Adrenal gland (tissue), 12 donors: ENCODE measurements around the gene KCNMA1. TPM values are rescaled to one million over a fixed set of nuclear protein-coding genes. Genes with fewer than 3 reads are reported as not detected.

ENCODE experiments used
- DNase-seq, 7 donors: peaks; one replicate each; pipeline ENCODE4 v3.0.0-alpha.2; 2019 to 2020
- H3K27ac ChIP-seq, 5 donors: fragments of 200-600 bp; sonication (generic) in 4 of 5; 1 replicate in 3 of 5; 2 replicates in 2 of 5; pipeline versions ENCODE4 v1.5.1 to v1.8.0; 2016 to 2020; ENCODE audit warnings: mild to moderate bottlenecking in 1 of 5
- H3K27me3 ChIP-seq: fragments of 200-600 bp; 2 replicates; pipeline ENCODE4 v1.8.0; 2021
- H3K36me3 ChIP-seq, 2 donors: fragments of 200-600 bp; replicated peaks in 1 of 2; 1 replicate in 1 of 2; 2 replicates in 1 of 2; pipeline versions ENCODE4 v1.5.1 to v1.8.0; 2018 to 2022
- H3K4me1 ChIP-seq, 2 donors: fragments of 200-600 bp; replicated peaks in 1 of 2; 1 replicate in 1 of 2; 2 replicates in 1 of 2; pipeline versions ENCODE4 v1.5.1 to v1.8.0; 2018 to 2021
- H3K4me3 ChIP-seq, 4 donors: fragments of 200-600 bp; sonication (generic) in 3 of 4; one replicate each; pipeline ENCODE4 v1.5.1; 2016 to 2018
- H3K9me3 ChIP-seq, 3 donors: fragments of 200-600 bp; sonication (generic) in 1 of 3; replicated peaks in 1 of 3; 1 replicate in 2 of 3; 2 replicates in 1 of 3; pipeline versions ENCODE4 v1.5.1 to v1.8.0; 2016 to 2021
- POLR2A ChIP-seq, 2 donors: fragments of 450-650 bp; IDR thresholded peaks; one replicate each; pipeline ENCODE4 v1.6.1; 2017; ENCODE audit warnings: antibody characterized with exemption in 2 of 2, mild to moderate bottlenecking in 2 of 2, moderate library complexity in 1 of 2
- WGBS, 4 donors: extraction: QIAGEN DNeasy Blood & Tissue Kit in 2 of 4; methylation state at CpG; one replicate each; pipeline versions ENCODE4 v1.1.5 to v1.1.7; 2013 to 2017; 5-methylcytosine and 5-hydroxymethylcytosine counted together
- intact Hi-C, 2 donors: fragments of 100-400 bp; cut with DNase I; formaldehyde crosslinking; loops; one replicate each; pipeline versions ENCODE4 v1.14.1 to v1.15.0; 2022 to 2023
- polyA plus RNA-seq, 3 donors: library from polyadenylated mRNA; stranded (reverse); fragments of 200-250 nt in 2 of 3; fragments of 350-450 nt in 1 of 3; fragmentation: Illumina TruSeq in 1 of 3; extraction: RNeasy Lipid Tissue Mini Kit (QIAGEN cat#74804) in 1 of 3; gene quantifications; one replicate each; pipeline ENCODE4 v1.2.3, GENCODE V29; 2013 to 2014
- total RNA-seq, 9 donors: library from RNA; depleted of rRNA in 4 of 9; stranded (reverse); fragments of >200 nt in 4 of 9; fragments of 120-200 nt in 1 of 9; fragmentation: NEBNext Ultra II Directional in 1 of 9; extraction: Animal tissue kit (Norgen Biotek cat#: 25700) in 1 of 9; gene quantifications; one replicate each; pipeline versions ENCODE4 v1.1.0 to v1.2.4, GENCODE V29; 2013 to 2023
- TF ChIP-seq, protein P1 (sequence below), 6 experiments: fragments of 450-650 bp in 4 of 6; fragments of 200-600 bp in 2 of 6; sonication (generic) in 1 of 6; IDR thresholded peaks; 1 replicate in 5 of 6; 2 replicates in 1 of 6; pipeline versions ENCODE4 v1.5.1 to v1.8.0; 2016 to 2021; ENCODE audit warnings: antibody characterized with exemption in 6 of 6, mild to moderate bottlenecking in 2 of 6, moderate library complexity in 1 of 6
- donor health status: healthy with polysubstance abuse.
- donor health status: Bipolar disorder and iron deficiency.
- donor health status: DM: yes; HTN: yes; CAD: no.
- donor health status: DM: no; HTN: no; CAD: no.
- donor health status: DM: no; HTN: no; CAD: no.
- donor health status: DM: yes; HTN: yes; CAD: no.

The KCNMA1 gene
- total and polyA plus RNA-seq, 12 donors: 6.4 to 37.7 (median 13.4) TPM

DNA sequence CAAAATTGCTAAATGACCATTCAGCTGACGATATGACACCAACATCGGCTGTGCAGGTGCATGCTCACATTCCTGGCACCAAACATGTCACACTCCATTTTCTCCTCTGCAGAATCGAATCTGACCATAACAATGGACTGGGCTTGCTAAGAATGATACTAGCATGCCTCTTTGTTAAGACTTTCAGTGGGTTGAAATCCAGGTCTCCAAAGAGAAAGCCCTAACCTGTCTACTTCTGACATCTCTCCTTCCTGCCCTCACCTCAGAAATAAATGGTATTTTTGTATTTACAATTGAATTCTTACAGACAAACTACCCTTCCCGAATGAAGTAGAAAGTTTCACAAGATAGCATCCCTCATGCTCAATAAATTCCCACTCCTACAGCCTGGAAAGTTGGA is 373.9 kb downstream of the KCNMA1 start:
- no peak overlapping the region for H3K27ac ChIP-seq
- H3K36me3 ChIP-seq: no peaks in the 10 kb centered on the region
- H3K9me3 ChIP-seq: no peaks in the 10 kb centered on the region
- H3K4me1 ChIP-seq: no peaks in the 10 kb centered on the region
- no peak for TF ChIP-seq POLR2A (IDR thresholded peaks at IDR 0.05)
- TF ChIP-seq, protein P1, sequence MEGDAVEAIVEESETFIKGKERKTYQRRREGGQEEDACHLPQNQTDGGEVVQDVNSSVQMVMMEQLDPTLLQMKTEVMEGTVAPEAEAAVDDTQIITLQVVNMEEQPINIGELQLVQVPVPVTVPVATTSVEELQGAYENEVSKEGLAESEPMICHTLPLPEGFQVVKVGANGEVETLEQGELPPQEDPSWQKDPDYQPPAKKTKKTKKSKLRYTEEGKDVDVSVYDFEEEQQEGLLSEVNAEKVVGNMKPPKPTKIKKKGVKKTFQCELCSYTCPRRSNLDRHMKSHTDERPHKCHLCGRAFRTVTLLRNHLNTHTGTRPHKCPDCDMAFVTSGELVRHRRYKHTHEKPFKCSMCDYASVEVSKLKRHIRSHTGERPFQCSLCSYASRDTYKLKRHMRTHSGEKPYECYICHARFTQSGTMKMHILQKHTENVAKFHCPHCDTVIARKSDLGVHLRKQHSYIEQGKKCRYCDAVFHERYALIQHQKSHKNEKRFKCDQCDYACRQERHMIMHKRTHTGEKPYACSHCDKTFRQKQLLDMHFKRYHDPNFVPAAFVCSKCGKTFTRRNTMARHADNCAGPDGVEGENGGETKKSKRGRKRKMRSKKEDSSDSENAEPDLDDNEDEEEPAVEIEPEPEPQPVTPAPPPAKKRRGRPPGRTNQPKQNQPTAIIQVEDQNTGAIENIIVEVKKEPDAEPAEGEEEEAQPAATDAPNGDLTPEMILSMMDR (IDR thresholded peaks at IDR 0.05): no peak
- H3K27me3 ChIP-seq: no peaks in the 10 kb centered on the region
- H3K4me3 ChIP-seq: no peak overlapping the region
- intact Hi-C loops: no loop called here
- DNase-seq: no peak
- WGBS, 4 donors: 73 to 82% (median 75%) methylated on average over 4 of the region's 4 CpGs

DNA sequence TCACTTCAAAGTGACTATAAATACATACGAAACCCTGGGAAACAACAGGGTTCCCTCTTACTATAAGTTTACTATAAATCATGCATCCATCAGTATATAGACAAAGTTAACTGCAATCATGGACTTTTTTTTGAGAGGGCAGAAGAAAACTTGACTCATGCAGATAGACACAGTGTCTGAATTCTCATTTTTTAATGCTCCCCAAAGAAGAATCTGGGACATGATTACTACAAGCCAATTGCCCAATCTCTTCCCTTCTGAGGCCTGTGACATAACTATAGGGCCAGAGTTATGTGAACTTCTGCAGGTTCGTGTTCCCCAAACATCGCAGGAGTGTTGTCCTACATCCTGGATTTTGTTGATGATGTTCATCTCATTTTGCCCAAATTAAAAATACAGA is 376.5 kb downstream of the KCNMA1 start:
- intact Hi-C loops: no loop called here

DNA sequence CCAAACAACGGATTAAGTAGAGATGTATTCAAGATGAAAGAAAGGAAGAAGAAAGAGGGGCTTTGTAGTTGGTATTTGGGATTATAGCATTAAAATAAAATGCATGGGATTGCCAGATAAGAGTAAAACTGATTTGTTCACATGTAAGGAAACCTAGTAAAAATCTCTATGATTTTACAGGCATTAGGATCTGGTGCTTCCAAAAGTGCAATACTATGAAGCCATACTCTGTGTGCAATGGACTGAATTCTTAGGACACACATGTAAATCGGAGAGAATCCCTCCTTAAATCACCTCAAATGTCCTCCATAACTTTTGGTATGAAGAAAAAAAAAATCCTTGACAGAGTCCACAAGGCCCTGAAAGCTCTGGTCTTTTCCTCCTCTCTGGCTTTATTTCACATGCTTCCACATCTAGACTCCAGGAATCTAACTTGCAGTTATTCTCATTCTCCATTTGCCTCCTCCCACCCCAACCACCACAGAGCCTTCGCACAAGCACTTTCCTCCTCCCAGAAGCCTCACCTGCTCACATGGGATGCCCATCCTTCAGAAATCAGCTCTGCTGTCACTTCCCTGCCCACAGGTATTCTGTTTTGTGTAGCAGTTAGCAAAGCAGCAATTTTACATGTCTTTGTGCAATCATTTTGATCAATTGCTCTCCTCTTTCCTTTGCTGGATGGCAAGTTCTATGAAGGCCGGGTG is 378.3 kb downstream of the KCNMA1 start:
- no peak overlapping the region for H3K4me3 ChIP-seq
- 73 to 82% (median 78%) methylated on average over 4 of the region's 4 CpGs for WGBS, 4 donors
- no peaks in the 10 kb centered on the region for H3K36me3 ChIP-seq
- DNase-seq: no peak
- H3K4me1 ChIP-seq: no peaks in the 10 kb centered on the region
- no peak overlapping the region for H3K27ac ChIP-seq
- TF ChIP-seq, protein P1 (IDR thresholded peaks at IDR 0.05): no peak
- no peak for TF ChIP-seq POLR2A (IDR thresholded peaks at IDR 0.05)
- no peaks in the 10 kb centered on the region for H3K9me3 ChIP-seq
- intact Hi-C loops: no loop called here
- H3K27me3 ChIP-seq: no peaks in the 10 kb centered on the region

More for the DNA sequence above, 376.5 kb downstream of the KCNMA1 start:
- H3K4me3 ChIP-seq: no peak overlapping the region
- no peaks in the 10 kb centered on the region for H3K4me1 ChIP-seq
- TF ChIP-seq POLR2A (IDR thresholded peaks at IDR 0.05): no peak
- TF ChIP-seq, protein P1 (IDR thresholded peaks at IDR 0.05): no peak
- H3K36me3 ChIP-seq: no peaks in the 10 kb centered on the region
- H3K9me3 ChIP-seq: no peaks in the 10 kb centered on the region
- 78 to 89% (median 82%) methylated on average over 3 of the region's 3 CpGs for WGBS, 4 donors
- no peak overlapping the region for H3K27ac ChIP-seq
- no peaks in the 10 kb centered on the region for H3K27me3 ChIP-seq
- DNase-seq: no peak

DNA sequence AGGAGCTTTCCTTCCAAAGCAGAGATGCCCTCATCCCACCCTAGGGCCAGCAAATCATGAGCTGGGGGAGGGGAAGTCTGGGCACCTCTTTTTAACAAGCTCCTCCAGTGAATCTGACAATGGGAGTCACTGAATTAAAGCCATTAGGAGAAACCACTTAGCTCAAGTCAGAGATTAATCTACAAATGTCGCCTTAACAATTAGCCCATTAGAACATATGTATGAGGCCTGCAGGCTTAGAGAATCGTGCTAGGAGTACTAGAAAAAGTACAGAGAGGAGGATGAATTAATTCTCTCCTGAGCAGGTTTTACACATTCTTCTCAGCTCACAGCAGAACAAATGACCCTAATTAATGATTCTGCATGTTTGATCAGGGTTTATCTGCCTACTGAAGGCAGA is 381.3 kb downstream of the KCNMA1 start:
- H3K27ac ChIP-seq: no peak overlapping the region
- H3K9me3 ChIP-seq: no peaks in the 10 kb centered on the region
- DNase-seq: no peak
- peaks cover 7 to 20% of the 10 kb centered on the region in 2 donors for H3K4me1 ChIP-seq
- TF ChIP-seq, protein P1 (IDR thresholded peaks at IDR 0.05): no peak
- 86 to 94% (median 91%) methylated on average over 2 of the region's 2 CpGs for WGBS, 4 donors
- intact Hi-C loops: no loop called here
- H3K36me3 ChIP-seq: no peaks in the 10 kb centered on the region
- no peaks in the 10 kb centered on the region for H3K27me3 ChIP-seq
- no peak overlapping the region for H3K4me3 ChIP-seq
